NT2/D1 (cell line): ENCODE results near the gene SPATA2.

Experiments
- SUZ12 ChIP-seq: IDR thresholded peaks from 2 replicates; pipeline ENCODE4 v1.6.1; 2011; ENCODE audit not compliant: insufficient read length, insufficient read depth; ENCODE audit errors: extremely low read depth
- YY1 ChIP-seq: IDR thresholded peaks from 2 replicates; pipeline ENCODE4 v1.6.1; 2011; ENCODE audit not compliant: insufficient read length, insufficient read depth
- ZNF274 ChIP-seq: IDR thresholded peaks from 2 replicates; pipeline ENCODE4 v1.6.1; 2011; ENCODE audit warnings: mild to moderate bottlenecking, low read depth, low read length

- no peak for TF ChIP-seq ZNF274
- TF ChIP-seq YY1: no peak
- no peak for TF ChIP-seq SUZ12
These were observed 29.6 kb downstream of the SPATA2 start for GRCh38 chr20:49885558-49886332.
